Lung microvascular endothelial cell (primary cell): ENCODE data around the gene C11orf86. TPM values are rescaled to one million over a fixed set of nuclear protein-coding genes. Genes with fewer than 3 reads are reported as not detected.
A peak's percentile ranks its signal among the peaks of the same experiment; 100 is the strongest.
"Not testable (repeated sequence)": the region's sequence is repeated elsewhere in the genome, so short reads cannot be mapped to it uniquely, and the experiment has no call there.

ENCODE experiments used
- DNase-seq, 2 donors: peaks; one replicate each; pipeline versions ENCODE4 v3.0.0 to v3.0.0-alpha.2; 2010; ENCODE audit warnings: low read depth in 2 of 2
- total RNA-seq: library from RNA; depleted of rRNA; stranded (reverse); fragments of >200 nt; gene quantifications from 2 replicates; pipeline ENCODE4 v1.2.1, GENCODE V29; 2014

The C11orf86 gene
- total RNA-seq = not detected in 2 replicates

GRCh38 chr11:66974724-66975404 is at the start of gene C11orf86:
TSS of gene C11orf86 (plus strand) at chr11:66975304. CDS start at chr11:66975363, 59 bp downstream.
- no peak for DNase-seq

DNA sequence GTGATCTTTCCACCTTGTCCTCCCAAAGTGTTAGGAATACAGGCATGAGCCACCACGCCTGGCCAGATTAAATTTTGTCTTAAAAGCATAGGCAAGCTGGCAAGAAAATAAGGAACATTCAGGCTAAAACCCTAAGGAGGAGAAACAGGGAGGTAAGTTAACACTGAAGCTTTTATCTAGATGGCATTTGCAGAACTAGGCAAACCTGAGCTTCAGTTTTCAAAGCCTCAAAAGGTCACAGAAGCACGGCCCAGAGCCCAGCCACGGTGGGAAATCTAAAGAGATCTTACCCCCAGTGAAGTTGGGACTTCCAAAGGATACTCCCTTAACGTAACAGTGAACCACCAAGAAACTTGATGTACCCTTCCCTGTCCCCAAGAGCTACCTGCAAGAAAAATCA is 45.4 kb upstream of the C11orf86 start:
- no peak for DNase-seq

- no peak for DNase-seq
These were observed 42.6 kb upstream of the C11orf86 start for GRCh38 chr11:66932543-66932942.

DNA sequence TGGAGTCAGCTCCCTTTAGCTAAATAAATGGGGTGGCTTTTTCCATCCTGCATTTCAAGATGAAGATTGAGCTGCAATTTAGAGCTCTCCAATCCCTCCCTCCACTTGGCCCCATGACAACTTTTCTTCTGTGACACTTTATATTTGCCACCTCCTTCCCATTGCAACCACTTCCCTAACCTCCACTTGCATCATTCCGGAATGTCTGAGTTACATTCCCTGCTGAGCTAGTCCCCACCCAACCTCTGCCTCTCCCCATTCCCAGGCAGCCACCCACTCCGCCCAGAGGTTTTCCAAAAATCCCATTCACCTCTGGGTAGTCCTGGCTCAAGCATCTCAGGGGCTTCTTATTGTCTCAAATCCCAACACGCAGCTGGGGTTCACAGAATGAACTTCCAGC is 41.6 kb upstream of the C11orf86 start:
- no peak for DNase-seq

- no peak for DNase-seq
These were observed 39.9 kb upstream of the C11orf86 start for GRCh38 chr11:66934950-66935779.

GRCh38 chr11:66936311-66936711 is 38.8 kb upstream of the C11orf86 start:
- DNase-seq = no peak

DNA sequence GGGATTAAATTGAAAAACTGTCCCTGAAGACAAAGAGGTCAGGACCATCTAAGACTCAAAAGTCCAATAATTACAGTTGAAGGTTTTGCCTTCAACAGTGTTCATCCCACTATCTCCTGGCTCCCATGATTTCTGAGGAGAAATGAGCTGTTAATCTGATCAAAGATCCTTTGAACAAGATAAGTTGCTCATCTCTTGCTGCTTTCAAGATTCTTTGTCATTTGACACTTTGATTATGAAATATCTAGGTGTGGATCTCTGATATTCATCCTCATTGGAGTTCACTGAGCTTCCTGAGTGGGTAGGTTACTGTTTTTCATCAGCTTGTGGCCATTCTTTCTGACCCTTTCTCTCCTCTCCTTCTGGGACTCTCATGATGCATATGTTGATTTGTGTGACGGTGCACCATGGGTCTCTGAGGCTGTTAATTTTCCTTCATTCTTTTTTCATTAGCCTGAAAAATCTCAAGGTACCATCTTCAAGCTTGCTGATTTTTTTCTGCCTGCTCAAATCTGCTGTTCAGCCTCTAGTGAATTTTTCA is 37.8 kb upstream of the C11orf86 start:
- DNase-seq = no peak

DNA sequence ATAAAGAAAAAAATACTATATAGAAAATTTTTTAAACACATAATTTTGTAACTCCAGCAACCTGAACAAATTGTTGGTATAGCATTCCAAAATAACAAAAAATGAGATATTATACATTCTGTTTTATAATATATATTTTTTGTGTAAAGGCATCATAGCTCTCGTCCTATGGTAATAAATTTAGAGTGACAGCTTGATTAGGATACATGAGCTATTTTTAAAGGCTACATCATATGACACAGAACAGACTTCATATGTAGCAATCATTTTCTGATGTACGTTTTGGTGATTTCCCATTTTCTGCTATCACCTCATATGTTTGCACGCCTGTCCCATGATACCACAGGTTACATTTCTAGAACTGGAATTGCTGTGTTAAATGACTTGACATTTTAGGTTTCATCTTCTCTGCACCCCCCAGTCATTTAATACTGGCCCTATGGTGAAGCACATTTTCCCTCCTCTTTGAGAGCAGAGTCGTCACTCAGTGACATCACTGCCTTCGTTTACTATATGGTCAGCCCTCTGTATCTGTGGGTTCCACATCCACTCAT is 36.4 kb upstream of the C11orf86 start:
- DNase-seq = no peak

- peak; percentile 89 to 98 for DNase-seq
These were observed 25.0 kb upstream of the C11orf86 start for GRCh38 chr11:66950112-66950535.

DNA sequence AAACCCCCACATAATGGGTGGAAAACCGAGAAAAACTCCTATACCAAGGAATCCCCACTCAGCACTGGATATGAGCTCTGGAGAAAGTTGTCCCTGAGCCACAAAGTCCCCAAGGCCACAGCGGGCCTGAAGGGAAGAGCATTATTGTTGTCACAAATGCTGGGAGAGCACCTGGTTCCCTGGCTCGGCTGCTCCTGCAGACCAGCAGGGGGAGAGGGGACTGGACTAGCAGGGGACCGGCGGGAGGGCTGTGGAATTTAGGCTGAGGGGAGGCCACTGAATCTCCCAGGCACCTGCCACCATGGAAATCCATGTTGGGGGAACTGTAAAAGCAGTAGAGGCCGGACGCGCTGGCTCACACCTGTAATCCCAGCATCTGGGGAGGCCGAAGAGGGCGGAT is 24.0 kb upstream of the C11orf86 start:
- no peak for DNase-seq

DNA sequence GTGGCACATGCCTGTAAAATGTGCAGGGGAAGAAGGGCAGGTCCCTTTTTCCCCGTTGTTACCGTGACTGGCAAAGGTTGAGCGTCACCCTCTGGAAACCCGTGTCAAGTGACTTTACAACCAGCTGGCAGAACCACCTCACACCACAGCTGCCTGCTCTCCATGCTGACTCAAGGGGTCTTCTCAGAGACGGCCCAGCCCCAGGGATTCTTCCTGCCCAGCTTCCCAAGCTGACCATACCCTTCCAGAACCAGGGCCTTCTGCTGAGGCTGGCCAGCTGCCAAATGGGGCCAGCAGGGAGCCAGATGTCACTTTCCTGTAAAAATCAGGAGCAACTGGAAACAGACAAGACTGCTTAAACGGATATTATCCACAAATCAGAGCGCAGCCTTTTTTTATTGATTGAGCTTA is 23.2 kb upstream of the C11orf86 start:
- peak; percentile 28 for DNase-seq

- no peak for DNase-seq
These were observed 21.8 kb upstream of the C11orf86 start for GRCh38 chr11:66953081-66953833.

- no peak for DNase-seq
These were observed 18.3 kb upstream of the C11orf86 start for GRCh38 chr11:66956689-66957290.

GRCh38 chr11:66957971-66958231 is 17.2 kb upstream of the C11orf86 start:
- DNase-seq = no peak

DNA sequence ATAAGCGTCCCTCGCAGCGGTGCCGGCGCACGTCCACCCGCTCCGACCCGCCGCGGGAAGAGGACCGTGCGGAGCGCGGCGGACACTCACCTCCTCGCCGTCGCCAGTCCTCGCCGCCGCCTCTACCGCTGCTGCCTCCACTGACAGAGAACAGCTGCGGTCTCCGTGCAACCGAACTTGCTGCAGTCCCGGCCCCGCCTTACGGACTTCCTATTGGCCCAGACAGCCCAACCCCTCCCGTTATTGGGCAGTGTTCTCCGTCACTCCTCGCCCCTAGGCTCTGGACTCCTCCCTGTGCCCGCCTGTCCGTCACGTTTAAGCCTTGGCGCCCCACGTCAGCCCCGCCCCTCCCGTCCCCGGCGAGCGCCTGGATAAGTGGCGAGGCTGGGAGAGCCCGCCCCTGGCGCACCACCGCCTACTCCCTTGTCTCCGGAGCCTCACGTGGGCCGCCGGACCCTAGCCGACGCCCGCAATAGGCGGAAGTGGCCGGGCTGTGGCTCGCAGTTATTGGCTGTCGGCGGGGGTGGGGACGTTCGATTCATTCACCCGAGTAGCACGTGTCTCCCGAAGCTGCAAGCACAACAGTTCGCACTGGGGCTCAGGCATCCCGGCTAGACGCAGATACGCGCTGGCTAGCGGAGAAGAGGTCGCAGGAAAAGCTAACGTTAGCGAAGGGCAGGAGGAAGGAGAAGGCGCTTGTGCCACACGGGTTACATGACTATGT is 16.7 kb upstream of the C11orf86 start, which contains the start of gene PC:
Gene PC (minus strand): TSS at position 152 of the 724 bp plus-strand sequence. CDS start 86,224 bp downstream, outside the sequence.
- DNase-seq = peak; percentile 100

- DNase-seq = no peak
These were observed 16.2 kb upstream of the C11orf86 start for GRCh38 chr11:66958956-66959274.

DNA sequence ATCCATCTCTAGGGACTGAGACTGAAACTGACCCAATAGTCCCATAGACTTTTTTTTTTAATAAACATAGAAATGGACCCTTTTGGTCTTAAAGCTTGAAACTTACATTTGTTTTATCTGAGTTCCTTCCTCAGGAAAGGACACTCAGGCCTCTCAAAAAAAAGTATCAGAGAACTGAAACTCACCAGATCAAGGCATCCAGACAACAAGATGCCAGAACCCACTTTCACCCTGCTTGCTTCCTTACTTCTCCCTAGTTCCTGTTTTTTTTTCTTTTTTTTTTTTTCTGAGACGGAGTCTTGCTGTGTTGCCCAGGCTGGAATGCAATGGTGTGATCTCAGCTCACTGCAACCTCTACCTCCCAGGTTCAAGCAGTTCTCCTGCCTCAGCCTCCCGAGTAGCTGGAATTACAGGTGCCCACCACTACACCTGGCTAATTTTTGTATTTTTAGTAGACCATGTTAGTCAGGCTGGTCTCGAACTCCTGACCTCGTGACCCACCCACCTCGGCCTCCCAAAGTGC is 13.4 kb upstream of the C11orf86 start:
- DNase-seq = not testable (repeated sequence)

GRCh38 chr11:66962247-66962646 is 12.9 kb upstream of the C11orf86 start:
- DNase-seq = no peak

GRCh38 chr11:66962801-66963200 is 12.3 kb upstream of the C11orf86 start:
- DNase-seq = no peak

DNA sequence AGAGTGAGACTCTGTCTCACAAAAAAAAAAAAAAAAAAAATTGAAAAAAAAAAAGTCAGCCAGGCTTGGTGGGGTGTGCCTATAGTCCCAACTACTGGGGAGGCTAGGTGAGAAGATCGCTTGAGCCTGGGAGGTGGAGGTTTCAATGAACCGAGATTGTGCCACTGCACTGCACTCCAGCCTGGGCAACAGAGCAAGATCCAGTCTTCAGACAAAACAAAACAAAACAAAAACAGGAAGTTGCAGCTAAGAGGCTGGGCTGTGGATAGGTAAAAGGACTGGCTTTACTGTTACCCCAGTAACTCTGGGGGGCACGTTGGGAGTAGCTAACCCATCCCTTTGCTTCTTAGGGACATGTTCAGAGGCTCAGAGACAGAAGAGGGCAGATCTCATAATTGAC is 10.6 kb upstream of the C11orf86 start:
- DNase-seq = no peak
